GM10847 (cell line): ENCODE data around the gene NCLN.

ENCODE experiments used
- POLR2A ChIP-seq: IDR thresholded peaks from 2 replicates; pipeline ENCODE4 v1.6.1; 2011; ENCODE audit not compliant: insufficient read length; ENCODE audit errors: extremely low read depth

NCLN gene

DNA sequence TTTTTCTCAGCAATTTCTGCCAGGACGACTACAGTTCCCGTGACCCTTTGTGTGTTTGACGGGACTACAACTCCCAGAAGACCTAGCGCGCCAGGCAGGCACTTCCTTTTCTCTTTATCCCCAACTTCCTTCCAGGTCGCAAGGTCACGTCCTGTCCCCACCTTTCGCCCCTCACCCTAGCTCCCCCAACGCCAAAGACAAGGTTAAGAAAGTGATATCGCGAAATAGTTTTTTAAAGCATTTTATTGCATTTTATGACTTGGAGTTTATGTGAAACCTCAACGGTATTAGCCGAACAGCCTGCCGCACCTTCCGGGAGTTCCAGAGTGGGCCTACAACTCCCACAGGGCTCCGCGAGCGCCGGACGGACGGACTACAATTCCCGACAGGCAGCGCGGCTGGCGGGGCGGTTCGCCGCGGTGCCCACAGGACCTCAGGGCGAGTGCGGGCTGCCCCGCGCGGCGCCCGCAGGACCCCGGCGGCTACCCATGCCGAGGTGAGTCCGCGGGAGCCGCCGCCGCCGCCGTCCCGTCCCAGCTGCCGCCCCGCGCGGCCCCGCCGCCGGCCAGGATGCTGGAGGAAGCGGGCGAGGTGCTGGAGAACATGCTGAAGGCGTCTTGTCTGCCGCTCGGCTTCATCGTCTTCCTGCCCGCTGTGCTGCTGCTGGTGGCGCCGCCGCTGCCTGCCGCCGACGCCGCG lies at the start of gene NCLN:
TSS of gene NCLN (plus strand) at position 470 of the 699 bp plus-strand sequence. CDS start at position 571, 101 bp downstream.
- TF ChIP-seq POLR2A, result peak; percentile 57

GRCh38 chr19:3135961-3136683 lies 49.6 kb upstream of the NCLN start, which contains the start of gene GNA15:
Gene GNA15, plus strand, starts transcription at chr19:3136033. Its CDS starts 418 bp downstream, at chr19:3136451.
- no peak for TF ChIP-seq POLR2A

- no peak for TF ChIP-seq POLR2A
Measured at GRCh38 chr19:3136684-3137055, 49.1 kb upstream of the NCLN start.

GRCh38 chr19:3137119-3137518 lies 48.6 kb upstream of the NCLN start:
- no peak for TF ChIP-seq POLR2A

DNA sequence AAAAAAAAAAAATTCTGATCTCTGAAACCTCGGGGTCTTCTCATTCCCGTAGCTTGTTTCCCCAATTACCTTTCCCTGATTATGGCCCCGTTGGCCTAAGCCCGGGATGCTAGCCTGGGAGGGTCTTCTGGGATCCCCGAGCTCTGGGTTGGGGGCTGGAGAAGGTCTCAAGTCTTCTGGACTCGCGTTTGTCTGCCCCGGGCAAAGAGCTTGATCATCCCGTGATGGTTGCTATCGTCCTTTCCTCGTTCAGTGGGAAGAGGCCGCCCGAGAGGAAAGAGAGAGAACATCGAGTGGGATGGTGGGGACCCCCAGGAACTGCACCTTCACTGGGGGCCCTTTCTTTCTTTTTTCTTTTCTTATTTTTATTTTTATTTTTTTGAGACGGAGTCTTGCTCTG lies 47.5 kb upstream of the NCLN start:
- no peak for TF ChIP-seq POLR2A

DNA sequence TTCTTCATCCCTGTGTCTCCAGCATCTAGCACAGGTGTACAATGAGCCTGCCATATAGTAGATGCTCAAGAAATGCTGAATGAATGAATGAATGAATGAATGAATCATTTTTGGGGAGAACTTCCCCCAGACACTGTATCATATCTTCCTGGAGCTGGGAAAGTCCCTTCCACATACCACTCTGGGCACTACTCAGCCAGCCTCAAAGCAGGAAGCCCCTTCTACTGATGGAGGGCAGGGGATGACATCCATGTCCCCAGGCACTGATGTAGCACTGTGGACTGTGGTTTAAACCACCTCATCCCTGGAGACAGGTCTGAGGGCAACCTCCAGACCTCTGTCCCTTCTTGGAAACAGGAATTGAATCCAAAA lies 45.1 kb upstream of the NCLN start:
- no peak for TF ChIP-seq POLR2A

- no peak for TF ChIP-seq POLR2A
Measured at GRCh38 chr19:3142292-3142670, 43.4 kb upstream of the NCLN start.

DNA sequence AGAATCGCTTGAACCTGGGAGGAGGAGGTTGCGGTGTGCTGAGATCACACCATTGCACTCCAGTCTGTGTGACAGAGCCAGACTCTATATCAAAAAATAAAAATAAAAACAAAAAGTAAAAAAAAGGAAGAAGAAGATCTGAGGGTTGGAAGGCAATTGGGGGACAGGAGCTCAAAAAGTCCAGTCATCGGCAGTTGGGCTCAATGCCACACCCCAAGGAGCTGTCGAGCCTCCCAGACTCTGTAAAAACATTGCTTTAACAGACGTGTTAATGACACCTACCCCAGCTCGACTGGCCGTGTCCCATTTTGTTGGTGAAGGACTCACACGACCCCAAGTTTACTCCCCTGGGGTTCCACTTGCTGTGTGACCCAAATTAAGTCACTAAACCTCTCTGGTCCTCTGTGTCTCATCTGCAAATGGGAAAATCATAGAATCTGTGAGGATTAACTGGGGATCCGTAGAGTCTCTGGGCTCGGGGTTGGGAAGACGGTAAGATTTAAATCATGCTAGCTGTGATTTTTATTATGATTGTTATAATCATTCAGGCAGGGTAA lies 42.9 kb upstream of the NCLN start:
- no peak for TF ChIP-seq POLR2A

- no peak for TF ChIP-seq POLR2A
Measured at GRCh38 chr19:3145909-3146676, 39.6 kb upstream of the NCLN start.

DNA sequence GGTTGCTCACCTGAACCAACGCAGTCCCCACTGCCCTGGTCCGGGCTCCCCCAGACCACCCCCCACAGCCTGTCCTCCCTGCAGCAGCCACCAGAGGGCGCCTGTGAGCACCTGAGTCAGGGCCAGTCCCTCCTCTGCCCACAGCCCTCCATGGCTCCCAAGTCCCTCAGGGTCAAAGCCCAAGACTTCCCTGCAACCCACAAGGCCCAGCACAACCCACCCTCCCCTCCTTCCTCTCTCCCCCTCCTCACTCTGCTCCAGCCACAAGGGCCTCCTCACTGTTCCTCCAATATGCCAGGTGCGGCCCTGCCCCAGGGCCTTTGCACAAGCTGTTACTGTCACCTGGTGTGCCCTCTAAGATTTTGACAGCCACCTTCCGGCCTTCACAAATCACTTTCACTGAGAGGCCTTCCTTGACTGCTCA lies 39.0 kb upstream of the NCLN start:
- no peak for TF ChIP-seq POLR2A

DNA sequence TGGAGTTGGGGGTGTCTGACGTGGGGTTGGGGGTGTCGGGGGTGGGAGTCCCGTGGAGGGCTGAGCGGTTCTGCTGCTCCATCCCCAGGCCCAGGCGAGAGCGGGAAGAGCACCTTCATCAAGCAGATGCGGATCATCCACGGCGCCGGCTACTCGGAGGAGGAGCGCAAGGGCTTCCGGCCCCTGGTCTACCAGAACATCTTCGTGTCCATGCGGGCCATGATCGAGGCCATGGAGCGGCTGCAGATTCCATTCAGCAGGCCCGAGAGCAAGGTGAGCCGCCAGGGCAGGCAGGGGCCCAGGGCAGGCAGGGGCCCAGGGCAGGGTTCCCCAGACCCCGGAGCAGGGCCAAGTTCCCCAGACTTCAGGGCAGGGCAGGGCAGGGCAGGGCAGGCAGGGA lies 37.2 kb upstream of the NCLN start:
- no peak for TF ChIP-seq POLR2A

GRCh38 chr19:3149089-3149488 lies 36.6 kb upstream of the NCLN start:
- no peak for TF ChIP-seq POLR2A

GRCh38 chr19:3149526-3150505 lies 35.9 kb upstream of the NCLN start:
- TF ChIP-seq POLR2A, result no peak

GRCh38 chr19:3150739-3151329 lies 34.9 kb upstream of the NCLN start:
- TF ChIP-seq POLR2A, result no peak
